Measurements from ENCODE around the gene DARS1. TPM values are rescaled to one million over a fixed set of nuclear protein-coding genes. Genes with fewer than 3 reads are reported as not detected.

The DARS1 gene
- total RNA-seq, 2 donors from 2014 or later, result 54.9 to 57.2 TPM

DNA sequence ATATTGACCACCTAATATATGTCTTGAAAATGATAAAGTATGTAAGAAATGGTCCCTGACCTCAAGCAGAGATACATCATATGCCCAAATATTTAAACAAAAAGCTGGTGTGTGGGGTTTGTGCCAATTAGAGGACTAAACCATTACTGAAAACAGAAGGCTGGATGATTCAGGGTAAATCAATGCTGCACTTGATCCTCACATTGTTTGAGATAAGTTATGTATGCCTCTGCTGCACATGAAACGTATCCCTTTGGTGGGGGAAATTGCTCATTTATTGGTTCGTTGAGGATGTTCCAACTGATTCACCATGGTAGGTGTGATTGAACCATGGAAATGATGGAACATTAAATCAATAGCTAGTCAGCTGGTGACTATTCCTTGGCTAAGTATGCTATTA lies 24.7 kb upstream of the DARS1 start:
- no peaks in the 10 kb centered on the region for H3K9me3 ChIP-seq
- H3K4me3 ChIP-seq, result no peak overlapping the region
- 100% methylated on average over 2 of the region's 2 CpGs for WGBS
- no peaks in the 10 kb centered on the region for H3K36me3 ChIP-seq
- DNase-seq (ENCODE audit: low spot score), result no peak
- no peaks in the 10 kb centered on the region for H3K4me1 ChIP-seq (replicated peaks)
- intact Hi-C loops (cut with DNase I), result no loop called here
- no peak overlapping the region for H3K27ac ChIP-seq
- TF ChIP-seq, protein P1, sequence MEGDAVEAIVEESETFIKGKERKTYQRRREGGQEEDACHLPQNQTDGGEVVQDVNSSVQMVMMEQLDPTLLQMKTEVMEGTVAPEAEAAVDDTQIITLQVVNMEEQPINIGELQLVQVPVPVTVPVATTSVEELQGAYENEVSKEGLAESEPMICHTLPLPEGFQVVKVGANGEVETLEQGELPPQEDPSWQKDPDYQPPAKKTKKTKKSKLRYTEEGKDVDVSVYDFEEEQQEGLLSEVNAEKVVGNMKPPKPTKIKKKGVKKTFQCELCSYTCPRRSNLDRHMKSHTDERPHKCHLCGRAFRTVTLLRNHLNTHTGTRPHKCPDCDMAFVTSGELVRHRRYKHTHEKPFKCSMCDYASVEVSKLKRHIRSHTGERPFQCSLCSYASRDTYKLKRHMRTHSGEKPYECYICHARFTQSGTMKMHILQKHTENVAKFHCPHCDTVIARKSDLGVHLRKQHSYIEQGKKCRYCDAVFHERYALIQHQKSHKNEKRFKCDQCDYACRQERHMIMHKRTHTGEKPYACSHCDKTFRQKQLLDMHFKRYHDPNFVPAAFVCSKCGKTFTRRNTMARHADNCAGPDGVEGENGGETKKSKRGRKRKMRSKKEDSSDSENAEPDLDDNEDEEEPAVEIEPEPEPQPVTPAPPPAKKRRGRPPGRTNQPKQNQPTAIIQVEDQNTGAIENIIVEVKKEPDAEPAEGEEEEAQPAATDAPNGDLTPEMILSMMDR (IDR thresholded peaks at IDR 0.05), result no peak
- TF ChIP-seq POLR2AphosphoS5 (IDR thresholded peaks at IDR 0.05) (no peak), POLR2A (IDR thresholded peaks at IDR 0.05) (no peak)
- H3K27me3 ChIP-seq (replicated peaks; ENCODE audit: insufficient read depth), result no peaks in the 10 kb centered on the region

DNA sequence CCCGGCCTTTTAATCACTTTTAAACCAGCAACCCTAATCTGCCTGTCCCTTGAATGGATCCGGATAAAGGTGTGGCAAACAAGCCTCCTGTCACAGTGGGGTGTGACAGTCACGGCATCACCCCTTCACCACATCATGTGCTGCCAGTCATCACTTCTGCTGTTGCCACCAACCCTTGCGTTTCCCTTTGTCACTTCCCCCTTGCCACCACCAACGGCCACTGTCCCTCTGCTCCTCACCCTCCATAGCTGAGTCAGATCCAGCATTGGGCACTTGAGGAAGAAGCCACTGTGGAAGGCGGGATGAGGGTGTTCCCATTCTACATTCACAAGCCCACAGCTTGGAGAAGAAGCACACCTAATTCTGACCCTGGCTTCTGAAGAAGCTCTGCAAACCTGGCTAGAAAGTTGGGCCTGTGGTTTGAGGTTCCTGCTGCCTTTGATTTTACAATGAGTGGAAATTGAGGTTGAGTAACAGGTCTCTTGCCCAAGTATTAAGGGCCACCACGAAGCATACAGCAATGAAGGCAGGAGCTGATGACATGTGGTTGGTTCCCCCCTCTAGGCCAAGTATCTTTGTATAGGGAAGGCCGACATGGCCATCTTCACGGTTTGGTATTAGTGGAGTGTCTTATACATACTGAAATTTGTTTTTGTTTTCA lies 22.9 kb upstream of the DARS1 start:
- intact Hi-C loops (cut with DNase I), result no loop called here
- H3K4me1 ChIP-seq (replicated peaks), result no peaks in the 10 kb centered on the region
- H3K36me3 ChIP-seq, result no peaks in the 10 kb centered on the region
- TF ChIP-seq POLR2A (IDR thresholded peaks at IDR 0.05) (no peak), POLR2AphosphoS5 (IDR thresholded peaks at IDR 0.05) (no peak)
- TF ChIP-seq, protein P1 (IDR thresholded peaks at IDR 0.05), result no peak
- no peak for DNase-seq (ENCODE audit: low spot score)
- no peak overlapping the region for H3K4me3 ChIP-seq
- no peaks in the 10 kb centered on the region for H3K27me3 ChIP-seq (replicated peaks; ENCODE audit: insufficient read depth)
- H3K27ac ChIP-seq, result no peak overlapping the region
- H3K9me3 ChIP-seq, result no peaks in the 10 kb centered on the region
- 87% methylated on average over 9 of the region's 9 CpGs for WGBS

DNA sequence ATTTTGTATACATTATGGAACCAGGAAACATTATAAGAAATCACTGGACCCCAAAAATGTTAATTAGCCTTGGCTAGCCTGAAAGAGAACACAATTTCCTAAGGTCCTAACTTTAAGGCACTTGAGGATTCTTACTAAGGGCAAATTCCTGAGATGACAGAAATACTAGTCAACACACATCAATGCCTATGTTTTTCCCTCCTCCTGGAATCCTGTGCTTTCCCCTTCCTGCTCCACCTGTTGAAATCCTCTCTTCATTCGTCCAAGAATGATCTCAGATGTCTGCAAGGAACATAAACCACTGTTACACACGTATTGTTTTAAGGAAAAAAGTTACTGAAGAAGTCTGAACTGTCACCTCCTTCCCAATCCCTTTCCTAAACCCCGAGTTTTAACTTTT lies 21.2 kb upstream of the DARS1 start:
- Histone ChIP-seq H3K36me3 (no peaks in the 10 kb centered on the region), H3K4me3 (no peak overlapping the region), H3K27ac (no peak overlapping the region), H3K4me1 (replicated peaks) (no peaks in the 10 kb centered on the region), H3K9me3 (no peaks in the 10 kb centered on the region), H3K27me3 (replicated peaks; ENCODE audit: insufficient read depth) (no peaks in the 10 kb centered on the region)
- intact Hi-C loops (cut with DNase I), result no loop called here
- 46% methylated on average over 3 of the region's 3 CpGs for WGBS
- TF ChIP-seq, protein P1 (IDR thresholded peaks at IDR 0.05), result no peak
- no peak for DNase-seq (ENCODE audit: low spot score)

DNA sequence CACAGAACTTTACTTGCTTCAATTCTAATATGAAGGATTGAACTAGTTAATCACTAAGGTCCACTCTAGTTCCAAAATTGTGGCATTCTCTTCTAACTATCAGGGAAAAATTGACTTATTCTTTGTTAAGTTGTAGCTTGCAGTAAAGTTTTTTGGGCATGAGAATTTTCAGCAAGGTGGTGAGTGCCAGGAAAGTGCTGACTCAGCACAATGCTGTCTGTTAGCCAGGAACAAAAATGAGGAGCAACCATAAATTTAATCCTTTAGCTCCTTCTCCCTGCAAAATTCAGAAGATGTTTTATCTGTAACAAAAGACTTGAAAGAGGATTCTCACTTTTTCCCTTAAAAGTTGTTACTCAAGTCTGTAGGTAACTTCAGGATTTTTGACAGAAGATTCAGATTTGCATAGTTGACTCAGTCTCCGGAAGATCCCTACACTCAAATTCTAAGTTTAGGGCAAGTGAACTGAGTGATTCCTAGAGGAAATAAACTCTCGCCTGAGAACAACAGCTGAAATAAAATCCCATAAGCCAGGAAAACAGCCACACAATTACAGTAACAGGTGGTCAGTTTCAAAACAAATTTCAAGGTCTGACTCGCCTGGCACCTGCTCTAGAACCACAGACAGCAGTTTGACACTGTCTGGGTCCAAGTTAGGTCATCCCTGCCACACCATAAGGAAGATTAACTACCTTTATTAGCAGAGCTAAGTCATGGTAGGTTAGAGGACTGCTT lies 20.2 kb upstream of the DARS1 start:
- H3K4me1 ChIP-seq (replicated peaks), result no peaks in the 10 kb centered on the region
- TF ChIP-seq, protein P1 (IDR thresholded peaks at IDR 0.05), result no peak
- intact Hi-C loops (cut with DNase I), result no loop called here
- DNase-seq (ENCODE audit: low spot score), result no peak
- no peaks in the 10 kb centered on the region for H3K36me3 ChIP-seq
- 58% methylated on average over 3 of the region's 3 CpGs for WGBS
- H3K9me3 ChIP-seq, result no peaks in the 10 kb centered on the region
- no peak overlapping the region for H3K4me3 ChIP-seq
- no peaks in the 10 kb centered on the region for H3K27me3 ChIP-seq (replicated peaks; ENCODE audit: insufficient read depth)
- no peak overlapping the region for H3K27ac ChIP-seq

DNA sequence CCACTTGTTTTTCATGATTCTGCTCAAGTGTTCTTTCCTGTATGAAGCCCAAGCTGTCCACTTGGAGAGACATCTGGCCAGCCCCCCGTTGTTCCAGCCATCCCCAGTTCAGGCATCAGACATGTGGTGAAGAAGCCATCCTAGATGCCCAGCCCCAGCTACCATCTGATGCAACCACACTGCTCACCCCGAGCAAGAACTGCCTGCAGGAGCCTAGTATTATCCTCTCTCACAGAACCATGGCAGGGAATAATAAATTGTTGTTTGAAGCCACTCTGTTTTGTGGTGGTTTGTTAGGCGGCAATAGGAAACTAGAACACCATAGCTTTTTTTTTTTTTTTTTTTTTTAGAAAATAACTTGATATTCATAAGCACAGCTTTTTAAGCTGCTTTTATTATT lies 19.5 kb upstream of the DARS1 start:
- 74% methylated on average over 3 of the region's 3 CpGs for WGBS
- H3K36me3 ChIP-seq, result no peaks in the 10 kb centered on the region
- no peaks in the 10 kb centered on the region for H3K4me1 ChIP-seq (replicated peaks)
- H3K4me3 ChIP-seq, result no peak overlapping the region
- H3K27me3 ChIP-seq (replicated peaks; ENCODE audit: insufficient read depth), result no peaks in the 10 kb centered on the region
- intact Hi-C loops (cut with DNase I), result no loop called here
- DNase-seq (ENCODE audit: low spot score), result no peak
- no peak overlapping the region for H3K27ac ChIP-seq
- TF ChIP-seq, protein P1 (IDR thresholded peaks at IDR 0.05), result no peak
- TF ChIP-seq POLR2A (IDR thresholded peaks at IDR 0.05) (no peak), POLR2AphosphoS5 (IDR thresholded peaks at IDR 0.05) (no peak)
- no peaks in the 10 kb centered on the region for H3K9me3 ChIP-seq
